Breast epithelium (tissue), 4 donors: ENCODE results near the gene CDK4. TPM values are rescaled to one million over a fixed set of nuclear protein-coding genes. Genes with fewer than 3 reads are reported as not detected.

Source experiments
- DNase-seq, 2 donors: peaks; one replicate each; pipeline ENCODE4 v3.0.0-alpha.2; 2019; ENCODE audit warnings: low spot score in 2 of 2
- H3K27ac ChIP-seq, 2 donors: fragments of 200-600 bp; sonication (generic) in 1 of 2; one replicate each; pipeline ENCODE4 v1.5.1; 2016 to 2019; ENCODE audit warnings: mild to moderate bottlenecking in 1 of 2
- H3K27me3 ChIP-seq, 2 donors: fragments of 200-600 bp; sonication (generic) in 1 of 2; one replicate each; pipeline versions ENCODE4 v1.5.1 to v1.6.0; 2017 to 2019; ENCODE audit warnings: control low read depth in 1 of 2, mild to moderate bottlenecking in 1 of 2
- H3K36me3 ChIP-seq: fragments of 200-600 bp; one replicate; pipeline ENCODE4 v1.5.1; 2019
- H3K4me1 ChIP-seq, 2 donors: fragments of 200-600 bp; sonication (generic); one replicate each; pipeline ENCODE4 v1.5.1; 2016 to 2019; ENCODE audit warnings: control low read depth in 1 of 2
- H3K4me3 ChIP-seq, 3 donors: fragments of 200-600 bp; sonication (generic); 1 replicate in 2 of 3; 2 replicates in 1 of 3; pipeline ENCODE4 v1.5.1; 2016 to 2019; ENCODE audit warnings: mild to moderate bottlenecking in 3 of 3, moderate library complexity in 2 of 3
- H3K9me3 ChIP-seq, 2 donors: fragments of 200-600 bp; sonication (generic) in 1 of 2; one replicate each; pipeline ENCODE4 v1.5.1; 2016 to 2019; ENCODE audit warnings: control low read depth in 1 of 2
- POLR2A ChIP-seq: fragments of 450-650 bp; IDR thresholded peaks from one replicate; pipeline ENCODE4 v1.6.1; 2016; ENCODE audit warnings: antibody characterized with exemption, mild to moderate bottlenecking, moderate library complexity
- POLR2AphosphoS5 ChIP-seq, 3 donors: sonication (generic); formaldehyde crosslinking; IDR thresholded peaks; one replicate each; pipeline ENCODE4 v1.6.1; 2017; ENCODE audit warnings: antibody characterized with exemption in 3 of 3
- intact Hi-C: fragments of 100-400 bp; cut with DNase I; formaldehyde crosslinking; loops from one replicate; pipeline ENCODE4 v1.15.1; 2023; ENCODE audit warnings: low total_unique reads
- total RNA-seq, 3 donors: library from RNA; depleted of rRNA; stranded (reverse); fragments of >200 nt; gene quantifications; one replicate each; pipeline ENCODE4 v1.1.0, GENCODE V29; 2016
- TF ChIP-seq, protein P1 (sequence below), 3 donors: fragments of 450-650 bp; IDR thresholded peaks; one replicate each; pipeline ENCODE4 v1.5.1; 2016 to 2017; ENCODE audit warnings: antibody characterized with exemption in 3 of 3, mild to moderate bottlenecking in 3 of 3, moderate library complexity in 3 of 3

Gene CDK4
- total RNA-seq, 3 donors from 2014 or later: 105 to 136 (median 109) TPM

DNA sequence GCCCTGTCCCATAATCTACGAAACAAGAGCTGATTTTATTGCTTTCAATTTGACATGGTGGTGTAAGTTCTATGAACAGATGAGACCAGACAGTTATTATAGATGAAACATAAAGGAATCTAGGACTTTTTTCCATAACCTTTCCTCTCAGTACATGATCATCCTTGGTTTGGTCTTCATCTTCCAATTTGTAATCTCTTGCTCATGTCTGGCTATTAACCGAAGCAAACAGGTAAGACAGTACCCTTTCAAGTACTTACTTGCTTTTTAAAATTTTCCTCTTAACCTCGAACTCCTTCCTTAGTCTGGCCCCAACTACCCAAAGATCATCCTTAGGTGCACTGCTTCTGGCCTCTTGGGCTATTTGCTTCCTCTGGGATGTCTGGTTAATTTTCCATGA is 6.1 kb downstream of the CDK4 start:
- H3K4me1 ChIP-seq: peaks cover 0 to 10% of the 10 kb centered on the region in 2 donors
- no peaks in the 10 kb centered on the region for H3K9me3 ChIP-seq
- intact Hi-C loops: no loop called here
- no peaks in the 10 kb centered on the region for H3K36me3 ChIP-seq
- peak overlapping the region; percentile 9 to 99 for H3K27ac ChIP-seq
- no peak for DNase-seq
- no peaks in the 10 kb centered on the region for H3K27me3 ChIP-seq
- H3K4me3 ChIP-seq: peak overlapping the region in 1 of 3 donors; percentile 87
- TF ChIP-seq POLR2AphosphoS5 (IDR thresholded peaks at IDR 0.05) (no peak), POLR2A (no peak)
- TF ChIP-seq, protein P1, sequence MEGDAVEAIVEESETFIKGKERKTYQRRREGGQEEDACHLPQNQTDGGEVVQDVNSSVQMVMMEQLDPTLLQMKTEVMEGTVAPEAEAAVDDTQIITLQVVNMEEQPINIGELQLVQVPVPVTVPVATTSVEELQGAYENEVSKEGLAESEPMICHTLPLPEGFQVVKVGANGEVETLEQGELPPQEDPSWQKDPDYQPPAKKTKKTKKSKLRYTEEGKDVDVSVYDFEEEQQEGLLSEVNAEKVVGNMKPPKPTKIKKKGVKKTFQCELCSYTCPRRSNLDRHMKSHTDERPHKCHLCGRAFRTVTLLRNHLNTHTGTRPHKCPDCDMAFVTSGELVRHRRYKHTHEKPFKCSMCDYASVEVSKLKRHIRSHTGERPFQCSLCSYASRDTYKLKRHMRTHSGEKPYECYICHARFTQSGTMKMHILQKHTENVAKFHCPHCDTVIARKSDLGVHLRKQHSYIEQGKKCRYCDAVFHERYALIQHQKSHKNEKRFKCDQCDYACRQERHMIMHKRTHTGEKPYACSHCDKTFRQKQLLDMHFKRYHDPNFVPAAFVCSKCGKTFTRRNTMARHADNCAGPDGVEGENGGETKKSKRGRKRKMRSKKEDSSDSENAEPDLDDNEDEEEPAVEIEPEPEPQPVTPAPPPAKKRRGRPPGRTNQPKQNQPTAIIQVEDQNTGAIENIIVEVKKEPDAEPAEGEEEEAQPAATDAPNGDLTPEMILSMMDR (IDR thresholded peaks at IDR 0.05): no peak

DNA sequence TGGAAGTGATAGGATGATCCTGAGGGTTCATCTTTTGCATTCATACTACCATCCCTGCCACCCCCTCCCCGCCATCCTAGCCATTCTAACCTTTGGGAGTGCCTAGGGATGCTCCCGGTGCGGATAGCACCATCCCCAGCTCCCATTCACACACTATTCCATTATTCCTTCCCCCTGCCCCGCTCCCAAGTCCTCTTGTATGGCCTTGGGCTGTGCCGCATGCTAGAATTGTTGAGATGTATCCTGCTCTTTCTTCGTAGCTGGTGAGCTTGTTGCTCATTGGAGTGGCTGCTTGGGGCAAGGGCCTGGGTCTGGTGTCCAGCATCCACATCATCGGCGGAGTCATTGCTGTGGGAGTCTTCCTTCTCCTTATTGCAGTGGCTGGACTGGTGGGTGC is 6.6 kb downstream of the CDK4 start:
- H3K4me3 ChIP-seq: peak overlapping the region; percentile 86 to 87 (median 87)
- no peaks in the 10 kb centered on the region for H3K9me3 ChIP-seq
- intact Hi-C loops: no loop called here
- no peak for TF ChIP-seq POLR2A
- no peak for DNase-seq
- no peaks in the 10 kb centered on the region for H3K36me3 ChIP-seq
- peak overlapping the region; percentile 99 to 100 for H3K27ac ChIP-seq
- H3K4me1 ChIP-seq: peaks cover 0 to 8% of the 10 kb centered on the region in 2 donors
- no peaks in the 10 kb centered on the region for H3K27me3 ChIP-seq

DNA sequence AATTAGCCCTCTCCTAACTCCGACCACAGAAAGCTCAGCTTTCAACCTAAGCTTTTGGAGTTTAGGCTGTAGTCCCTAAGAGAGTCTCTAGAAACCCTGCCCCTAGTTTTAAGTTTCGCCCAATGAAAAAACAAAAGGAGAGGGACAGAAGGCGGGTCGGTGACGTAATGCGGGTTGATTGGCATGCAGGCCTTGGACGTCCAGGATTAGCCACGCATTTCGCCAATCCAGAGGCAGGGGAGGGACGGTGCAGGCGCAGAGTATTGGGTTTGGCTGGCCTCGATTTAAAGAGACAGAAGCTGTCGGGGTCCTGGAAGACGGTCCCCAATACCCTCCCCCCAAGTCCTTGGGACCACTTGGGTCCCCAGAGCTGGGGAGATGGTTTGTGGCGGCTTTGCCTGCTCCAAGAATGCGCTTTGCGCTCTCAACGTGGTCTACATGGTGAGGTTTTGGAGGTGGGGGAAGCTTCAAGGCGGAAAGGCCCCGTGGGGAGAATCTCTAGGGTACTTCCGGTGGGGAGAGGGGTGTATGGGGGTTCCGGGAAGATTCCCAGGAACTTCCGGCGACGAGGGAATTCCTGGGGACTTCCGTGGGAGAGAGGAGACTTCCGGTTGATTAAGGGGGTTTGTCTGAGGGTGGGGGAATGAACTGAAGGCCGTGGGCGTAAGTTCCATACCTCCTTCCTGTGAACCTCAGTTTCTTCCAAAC is 7.2 kb downstream of the CDK4 start, which contains the start of gene TSPAN31:
Gene TSPAN31 (plus strand): TSS at position 263 of the 708 bp plus-strand sequence. CDS start 116 bp downstream, at position 379.
- peaks cover 0 to 8% of the 10 kb centered on the region in 2 donors for H3K4me1 ChIP-seq
- no peaks in the 10 kb centered on the region for H3K36me3 ChIP-seq
- peak within 1 kb of the TSS; percentile 99 to 100 for H3K27ac ChIP-seq
- H3K27me3 ChIP-seq: no peaks in the 10 kb centered on the region
- H3K9me3 ChIP-seq: no peaks in the 10 kb centered on the region
- peak; percentile 98 for DNase-seq
- TF ChIP-seq, protein P1 (IDR thresholded peaks at IDR 0.05): peak; percentile 13 to 32 (median 23)
- TF ChIP-seq POLR2A: no peak
- peak; percentile 42 to 77 (median 69) for TF ChIP-seq POLR2AphosphoS5 (IDR thresholded peaks at IDR 0.05)
- peak within 1 kb of the TSS; percentile 86 to 87 (median 87) for H3K4me3 ChIP-seq
- intact Hi-C loops: no loop called here

DNA sequence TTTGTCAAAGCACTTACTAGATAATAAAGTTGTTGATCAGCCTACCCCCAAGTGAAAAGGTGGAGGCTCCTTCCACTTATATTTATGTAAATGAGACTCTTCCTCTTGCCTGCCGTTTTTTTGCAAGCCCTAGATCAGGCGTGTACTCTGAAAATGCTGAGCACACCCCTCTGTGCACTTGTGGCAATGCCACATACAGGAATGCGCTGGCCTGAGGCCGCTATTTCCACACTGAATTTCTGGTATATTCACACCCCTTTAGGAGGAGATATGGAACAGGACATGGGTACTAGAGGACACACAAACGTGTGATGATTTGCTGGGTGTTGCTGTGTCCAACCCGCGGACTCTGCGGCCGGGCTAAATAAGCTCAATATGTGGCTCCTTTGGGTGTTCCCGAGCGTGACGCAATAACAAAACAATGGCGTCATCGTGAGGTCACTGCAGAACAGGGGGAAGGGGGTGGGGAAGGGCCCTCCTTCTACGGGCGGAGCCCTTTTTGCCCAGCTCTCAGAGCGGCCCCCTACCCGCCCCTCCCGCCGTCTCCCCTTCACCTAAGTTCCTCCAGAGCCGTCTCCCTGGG is 7.8 kb downstream of the CDK4 start:
- no peaks in the 10 kb centered on the region for H3K9me3 ChIP-seq
- peaks cover 0 to 3% of the 10 kb centered on the region in 2 donors for H3K27me3 ChIP-seq
- intact Hi-C loops: no loop called here
- TF ChIP-seq POLR2AphosphoS5 (IDR thresholded peaks at IDR 0.05) (peak in 2 of 3 donors; percentile 38 to 50), POLR2A (no peak)
- peak overlapping the region; percentile 86 to 87 (median 87) for H3K4me3 ChIP-seq
- peaks cover 0 to 8% of the 10 kb centered on the region in 2 donors for H3K4me1 ChIP-seq
- H3K27ac ChIP-seq: peak overlapping the region; percentile 99 to 100
- peak; percentile 66 to 77 for DNase-seq
- no peaks in the 10 kb centered on the region for H3K36me3 ChIP-seq

DNA sequence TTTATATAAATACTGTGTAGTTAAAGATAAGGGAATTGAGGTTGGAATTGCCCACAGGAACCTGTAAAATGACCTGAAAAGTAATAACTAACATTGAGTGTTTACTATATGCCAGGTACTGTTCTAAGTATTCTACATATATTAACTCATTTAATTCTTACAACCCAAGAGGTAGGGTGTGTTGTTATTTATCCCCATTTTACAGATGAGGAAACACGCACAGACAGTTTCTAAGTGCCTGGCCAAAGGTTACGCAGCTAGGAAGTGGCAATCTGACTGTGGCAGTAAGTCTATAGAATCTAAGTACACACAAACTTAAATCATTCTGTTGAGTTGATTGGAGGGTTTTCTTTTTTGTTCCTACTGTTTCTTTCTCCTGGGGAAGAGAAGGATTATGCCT is 8.3 kb downstream of the CDK4 start:
- Histone ChIP-seq H3K9me3 (no peaks in the 10 kb centered on the region), H3K27ac (peak overlapping the region in 1 of 2 donors; percentile 100), H3K4me3 (peak overlapping the region in 1 of 3 donors; percentile 87), H3K36me3 (no peaks in the 10 kb centered on the region), H3K27me3 (peaks cover 4 to 7% of the 10 kb centered on the region in 2 donors), H3K4me1 (peaks cover 0 to 8% of the 10 kb centered on the region in 2 donors)
- TF ChIP-seq POLR2A (no peak), POLR2AphosphoS5 (IDR thresholded peaks at IDR 0.05) (no peak)
- TF ChIP-seq, protein P1 (IDR thresholded peaks at IDR 0.05): no peak
- DNase-seq: no peak
- intact Hi-C loops: no loop called here
